Activated naive CD8-positive, alpha-beta T cell (primary cell): ENCODE results near the gene UBE2V1.
A peak's percentile ranks its signal among the peaks of the same experiment; 100 is the strongest.
"Not testable (repeated sequence)": the region's sequence is repeated elsewhere in the genome, so short reads cannot be mapped to it uniquely, and the experiment has no call there.

Experiments
- H3K27ac Mint-ChIP-seq: one replicate; pipeline ENCODE4 v1.8.0; 2021; ENCODE audit warnings: mixed read lengths
- H3K27me3 Mint-ChIP-seq: one replicate; pipeline ENCODE4 v1.8.0; 2021; ENCODE audit warnings: mixed read lengths
- H3K36me3 Mint-ChIP-seq: one replicate; pipeline ENCODE4 v1.8.0; 2021; ENCODE audit warnings: mixed read lengths
- H3K4me1 Mint-ChIP-seq: one replicate; pipeline ENCODE4 v1.8.0; 2021; ENCODE audit warnings: low read depth, mixed read lengths
- H3K4me3 Mint-ChIP-seq: one replicate; pipeline ENCODE4 v1.8.0; 2021; ENCODE audit warnings: mild to moderate bottlenecking, mixed read lengths
- H3K9me3 Mint-ChIP-seq: one replicate; pipeline ENCODE4 v1.8.0; 2021; ENCODE audit warnings: low read depth, mixed read lengths

Gene UBE2V1

GRCh38 chr20:50112512-50113419, at the start of gene UBE2V1:
Gene UBE2V1, minus strand, starts transcription at chr20:50113150. Its CDS starts 22 bp downstream, at chr20:50113128.
- Mint-ChIP-seq H3K4me1 (peaks cover 76% of the 10 kb centered on the region), H3K4me3 (peak within 1 kb of the TSS; percentile 100), H3K9me3 (no peaks in the 10 kb centered on the region), H3K27ac (peak within 1 kb of the TSS; percentile 98), H3K27me3 (no peaks in the 10 kb centered on the region), H3K36me3 (peaks cover 8% of the 10 kb centered on the region)

- H3K4me3 Mint-ChIP-seq, H3K27ac Mint-ChIP-seq, H3K36me3 Mint-ChIP-seq, H3K27me3 Mint-ChIP-seq, H3K9me3 Mint-ChIP-seq, H3K4me1 Mint-ChIP-seq: not testable (repeated sequence)
Measured at GRCh38 chr20:50161494-50161893, 48.5 kb upstream of the UBE2V1 start.

GRCh38 chr20:50153500-50154377, 40.8 kb upstream of the UBE2V1 start, which contains the start of gene PEDS1:
Gene PEDS1, minus strand, starts transcription at chr20:50153723. Its CDS starts 86 bp downstream, at chr20:50153637.
- H3K36me3 Mint-ChIP-seq: no peaks in the 10 kb centered on the region
- peaks cover 37% of the 10 kb centered on the region for H3K4me1 Mint-ChIP-seq
- H3K9me3 Mint-ChIP-seq: no peaks in the 10 kb centered on the region
- H3K4me3 Mint-ChIP-seq: peak within 1 kb of the TSS; percentile 91
- H3K27me3 Mint-ChIP-seq: no peaks in the 10 kb centered on the region
- H3K27ac Mint-ChIP-seq: peak within 1 kb of the TSS; percentile 91

GRCh38 chr20:50153153-50153499, 40.2 kb upstream of the UBE2V1 start:
- peak overlapping the region; percentile 91 for H3K4me3 Mint-ChIP-seq
- H3K4me1 Mint-ChIP-seq: peaks cover 43% of the 10 kb centered on the region
- no peaks in the 10 kb centered on the region for H3K36me3 Mint-ChIP-seq
- H3K9me3 Mint-ChIP-seq: no peaks in the 10 kb centered on the region
- no peaks in the 10 kb centered on the region for H3K27me3 Mint-ChIP-seq
- peak overlapping the region; percentile 85 for H3K27ac Mint-ChIP-seq

- H3K27ac Mint-ChIP-seq: peak overlapping the region; percentile 85
- no peaks in the 10 kb centered on the region for H3K27me3 Mint-ChIP-seq
- H3K4me3 Mint-ChIP-seq: peak overlapping the region; percentile 91
- no peaks in the 10 kb centered on the region for H3K9me3 Mint-ChIP-seq
- H3K4me1 Mint-ChIP-seq: peaks cover 49% of the 10 kb centered on the region
- no peaks in the 10 kb centered on the region for H3K36me3 Mint-ChIP-seq
Measured at GRCh38 chr20:50152394-50153152, 39.6 kb upstream of the UBE2V1 start.

- H3K27ac Mint-ChIP-seq: peak overlapping the region; percentile 85
Measured at GRCh38 chr20:50151034-50151743, 38.2 kb upstream of the UBE2V1 start.

GRCh38 chr20:50149481-50150254, 36.7 kb upstream of the UBE2V1 start:
- H3K36me3 Mint-ChIP-seq: no peaks in the 10 kb centered on the region
- H3K4me3 Mint-ChIP-seq: no peak overlapping the region
- no peaks in the 10 kb centered on the region for H3K27me3 Mint-ChIP-seq
- no peaks in the 10 kb centered on the region for H3K9me3 Mint-ChIP-seq
- H3K4me1 Mint-ChIP-seq: peaks cover 69% of the 10 kb centered on the region
- H3K27ac Mint-ChIP-seq: peak overlapping the region; percentile 43

More at GRCh38 chr20:50151034-50151743, 38.2 kb upstream of the UBE2V1 start:
- no peaks in the 10 kb centered on the region for H3K36me3 Mint-ChIP-seq
- no peaks in the 10 kb centered on the region for H3K9me3 Mint-ChIP-seq
- H3K4me3 Mint-ChIP-seq: peak overlapping the region; percentile 91
- H3K4me1 Mint-ChIP-seq: peaks cover 62% of the 10 kb centered on the region
- H3K27me3 Mint-ChIP-seq: no peaks in the 10 kb centered on the region

GRCh38 chr20:50146732-50147662, 34.0 kb upstream of the UBE2V1 start:
- H3K4me1 Mint-ChIP-seq: peaks cover 57% of the 10 kb centered on the region
- no peaks in the 10 kb centered on the region for H3K36me3 Mint-ChIP-seq
- peak overlapping the region; percentile 93 for H3K27ac Mint-ChIP-seq
- peak overlapping the region; percentile 72 for H3K4me3 Mint-ChIP-seq
- H3K27me3 Mint-ChIP-seq: no peaks in the 10 kb centered on the region
- H3K9me3 Mint-ChIP-seq: no peaks in the 10 kb centered on the region

GRCh38 chr20:50146214-50146613, 33.3 kb upstream of the UBE2V1 start:
- Mint-ChIP-seq H3K27me3 (no peaks in the 10 kb centered on the region), H3K36me3 (no peaks in the 10 kb centered on the region), H3K9me3 (no peaks in the 10 kb centered on the region), H3K27ac (peak overlapping the region; percentile 93), H3K4me3 (peak overlapping the region; percentile 72), H3K4me1 (peaks cover 52% of the 10 kb centered on the region)

- H3K4me1 Mint-ChIP-seq: peaks cover 49% of the 10 kb centered on the region
- no peaks in the 10 kb centered on the region for H3K36me3 Mint-ChIP-seq
- peak overlapping the region; percentile 93 for H3K27ac Mint-ChIP-seq
- H3K4me3 Mint-ChIP-seq: no peak overlapping the region
- H3K9me3 Mint-ChIP-seq: no peaks in the 10 kb centered on the region
- H3K27me3 Mint-ChIP-seq: no peaks in the 10 kb centered on the region
Measured at GRCh38 chr20:50145566-50145965, 32.6 kb upstream of the UBE2V1 start.

GRCh38 chr20:50144362-50144761, 31.4 kb upstream of the UBE2V1 start:
- H3K4me3 Mint-ChIP-seq: no peak overlapping the region
- H3K36me3 Mint-ChIP-seq: no peaks in the 10 kb centered on the region
- H3K27me3 Mint-ChIP-seq: no peaks in the 10 kb centered on the region
- no peaks in the 10 kb centered on the region for H3K9me3 Mint-ChIP-seq
- peaks cover 43% of the 10 kb centered on the region for H3K4me1 Mint-ChIP-seq
- no peak overlapping the region for H3K27ac Mint-ChIP-seq

- Mint-ChIP-seq H3K27ac (no peak overlapping the region), H3K4me3 (no peak overlapping the region), H3K4me1 (peaks cover 34% of the 10 kb centered on the region), H3K9me3 (no peaks in the 10 kb centered on the region), H3K27me3 (no peaks in the 10 kb centered on the region), H3K36me3 (no peaks in the 10 kb centered on the region)
Measured at GRCh38 chr20:50142812-50143211, 29.9 kb upstream of the UBE2V1 start.
